Neuron (in vitro differentiated cells): ENCODE data around the gene SLC1A3.
"Not testable (repeated sequence)": the region's sequence is repeated elsewhere in the genome, so short reads cannot be mapped to it uniquely, and the experiment has no call there.

ENCODE experiments used
- H2AFZ ChIP-seq: one replicate; pipeline ENCODE4 v1.6.1; 2013; ENCODE audit warnings: low read depth, mild to moderate bottlenecking, inconsistent platforms, low read length, moderate library complexity
- H3K27me3 ChIP-seq: one replicate; pipeline ENCODE4 v1.6.1; 2013; ENCODE audit warnings: low read length; ENCODE audit not compliant: insufficient read depth
- H3K36me3 ChIP-seq: one replicate; pipeline ENCODE4 v1.6.1; 2013; ENCODE audit warnings: low read length; ENCODE audit not compliant: insufficient read depth
- H3K4me1 ChIP-seq: one replicate; pipeline ENCODE4 v1.6.1; 2013; ENCODE audit warnings: low read length; ENCODE audit not compliant: insufficient read depth
- H3K4me3 ChIP-seq: 2 replicates; pipeline ENCODE4 v1.5.1; 2013; ENCODE audit warnings: mild to moderate bottlenecking, low read length, moderate library complexity
- H3K9me3 ChIP-seq: one replicate; pipeline ENCODE4 v1.6.1; 2013; ENCODE audit warnings: low read length

The SLC1A3 gene

DNA sequence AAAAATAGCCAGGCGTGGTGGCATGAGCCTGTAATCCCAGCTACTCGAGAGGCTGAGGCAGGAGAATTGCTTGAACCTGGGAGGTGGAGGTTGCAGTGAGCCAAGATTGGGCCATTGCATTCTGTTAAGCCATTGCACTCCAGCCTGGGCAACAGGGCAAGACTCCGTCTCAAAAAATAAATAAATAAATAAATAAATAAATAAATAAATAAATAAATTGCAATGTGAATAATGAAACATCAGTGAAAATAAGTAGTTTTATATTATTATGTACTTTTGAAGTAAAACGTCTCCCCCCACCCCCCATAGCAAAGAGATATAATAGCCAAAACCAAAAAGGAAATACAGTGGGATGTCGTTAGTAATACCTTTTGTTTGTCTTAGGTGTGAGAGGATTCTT is 37.4 kb downstream of the SLC1A3 start:
- not testable (repeated sequence) for H3K36me3 ChIP-seq, H3K9me3 ChIP-seq, H3K27me3 ChIP-seq, H3K4me1 ChIP-seq, H2AFZ ChIP-seq, H3K4me3 ChIP-seq

GRCh38 chr5:36644727-36645126 is 38.3 kb downstream of the SLC1A3 start:
- Histone ChIP-seq H3K27me3 (no peaks in the 10 kb centered on the region), H3K36me3 (no peaks in the 10 kb centered on the region), H3K4me1 (no peaks in the 10 kb centered on the region), H3K4me3 (no peak overlapping the region), H2AFZ (no peak overlapping the region), H3K9me3 (no peaks in the 10 kb centered on the region)

DNA sequence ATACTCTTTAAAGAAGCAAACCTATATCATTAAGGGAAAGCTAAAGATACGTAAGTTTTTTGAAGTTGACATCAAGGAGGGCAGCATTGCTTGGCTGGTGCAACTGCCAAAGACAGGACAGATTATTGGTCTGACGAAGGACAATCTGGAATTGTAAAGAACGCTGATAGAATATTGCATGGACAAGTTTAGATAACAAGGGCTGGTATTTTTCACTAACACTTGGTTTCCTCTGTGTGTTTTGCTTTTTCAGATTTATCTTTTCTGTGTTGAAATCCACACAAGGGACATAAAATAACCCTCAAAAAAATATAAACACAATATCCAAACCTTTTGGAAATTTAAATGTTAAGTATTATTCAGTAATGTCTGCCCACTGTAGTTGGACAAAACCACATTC is 39.7 kb downstream of the SLC1A3 start:
- Histone ChIP-seq H3K36me3 (no peaks in the 10 kb centered on the region), H3K27me3 (no peaks in the 10 kb centered on the region), H3K4me3 (no peak overlapping the region), H3K4me1 (no peaks in the 10 kb centered on the region), H2AFZ (no peak overlapping the region), H3K9me3 (no peaks in the 10 kb centered on the region)

- Histone ChIP-seq H3K4me1 (no peaks in the 10 kb centered on the region), H3K36me3 (no peaks in the 10 kb centered on the region), H3K27me3 (no peaks in the 10 kb centered on the region), H3K9me3 (no peaks in the 10 kb centered on the region), H2AFZ (no peak overlapping the region), H3K4me3 (no peak overlapping the region)
Observed at GRCh38 chr5:36646507-36647023, 40.2 kb downstream of the SLC1A3 start.

GRCh38 chr5:36647046-36647445 is 40.6 kb downstream of the SLC1A3 start:
- Histone ChIP-seq H3K4me1 (peaks cover 4% of the 10 kb centered on the region), H3K9me3 (no peaks in the 10 kb centered on the region), H2AFZ (no peak overlapping the region), H3K4me3 (no peak overlapping the region), H3K27me3 (no peaks in the 10 kb centered on the region), H3K36me3 (no peaks in the 10 kb centered on the region)

DNA sequence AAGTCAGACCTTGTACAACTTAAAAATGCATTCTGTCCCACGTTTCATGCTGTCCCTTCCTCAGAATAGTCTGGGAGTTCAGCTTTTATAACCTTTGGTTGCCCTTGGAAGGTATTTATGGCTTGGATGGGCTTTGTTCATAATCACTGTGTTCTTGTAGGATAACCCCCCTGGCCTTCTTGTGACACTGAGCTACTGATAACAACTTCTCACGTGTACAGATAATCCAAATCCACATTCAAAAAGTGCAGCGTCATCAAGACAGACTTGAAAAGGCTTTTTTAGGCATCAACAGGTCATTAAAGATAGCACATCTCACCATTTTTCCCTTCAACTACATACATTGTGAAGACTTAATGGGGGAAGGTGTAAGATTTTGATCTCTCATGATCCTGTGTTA is 42.0 kb downstream of the SLC1A3 start:
- no peaks in the 10 kb centered on the region for H3K36me3 ChIP-seq
- no peak overlapping the region for H2AFZ ChIP-seq
- peaks cover 8% of the 10 kb centered on the region for H3K4me1 ChIP-seq
- H3K9me3 ChIP-seq = no peaks in the 10 kb centered on the region
- no peak overlapping the region for H3K4me3 ChIP-seq
- H3K27me3 ChIP-seq = no peaks in the 10 kb centered on the region

DNA sequence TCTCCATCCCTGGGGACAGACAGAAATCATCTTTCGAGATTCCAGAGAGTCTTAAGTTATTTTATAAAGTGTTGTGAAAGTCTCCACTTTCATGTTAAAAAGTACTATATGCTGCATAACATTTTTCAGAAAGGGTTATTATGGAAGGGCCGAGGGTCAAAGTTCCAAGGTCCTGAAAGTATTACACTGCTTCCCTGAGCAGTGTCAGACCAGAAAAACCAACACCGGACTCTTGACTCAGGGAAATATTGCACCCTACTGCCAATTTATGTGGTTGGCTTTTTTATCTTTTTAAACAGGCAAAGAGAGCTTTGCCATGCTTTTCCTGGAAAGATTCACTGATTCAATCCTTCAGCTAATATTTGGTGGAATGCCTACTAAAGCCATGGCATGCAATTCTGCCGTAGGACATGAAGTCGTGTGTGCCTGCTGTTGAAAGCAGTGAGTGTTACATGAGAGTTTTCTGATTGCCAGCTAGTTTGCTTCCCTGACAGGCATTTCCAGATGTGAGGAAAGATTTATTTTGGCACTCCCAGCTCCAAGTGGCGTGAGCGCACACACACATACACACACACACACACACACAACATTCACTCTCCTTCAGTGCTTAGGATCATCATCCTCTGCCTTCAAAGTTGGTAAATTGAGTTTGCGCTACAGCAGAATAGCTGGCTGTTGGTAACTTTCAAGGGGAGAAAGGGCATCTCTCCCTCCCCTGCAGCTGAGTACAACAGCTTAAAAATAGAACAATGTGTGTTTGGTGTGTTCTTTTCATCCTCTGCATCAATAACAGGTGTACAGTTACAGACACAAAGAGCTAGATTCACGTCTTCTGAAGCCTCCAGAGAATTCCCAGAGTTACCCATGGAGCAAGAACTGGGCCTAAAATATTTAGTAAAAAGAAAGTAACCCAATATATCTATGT is 45.6 kb downstream of the SLC1A3 start:
- Histone ChIP-seq H3K36me3 (no peaks in the 10 kb centered on the region), H3K9me3 (no peaks in the 10 kb centered on the region), H3K4me3 (no peak overlapping the region), H3K27me3 (no peaks in the 10 kb centered on the region), H2AFZ (no peak overlapping the region), H3K4me1 (peaks cover 17% of the 10 kb centered on the region)

DNA sequence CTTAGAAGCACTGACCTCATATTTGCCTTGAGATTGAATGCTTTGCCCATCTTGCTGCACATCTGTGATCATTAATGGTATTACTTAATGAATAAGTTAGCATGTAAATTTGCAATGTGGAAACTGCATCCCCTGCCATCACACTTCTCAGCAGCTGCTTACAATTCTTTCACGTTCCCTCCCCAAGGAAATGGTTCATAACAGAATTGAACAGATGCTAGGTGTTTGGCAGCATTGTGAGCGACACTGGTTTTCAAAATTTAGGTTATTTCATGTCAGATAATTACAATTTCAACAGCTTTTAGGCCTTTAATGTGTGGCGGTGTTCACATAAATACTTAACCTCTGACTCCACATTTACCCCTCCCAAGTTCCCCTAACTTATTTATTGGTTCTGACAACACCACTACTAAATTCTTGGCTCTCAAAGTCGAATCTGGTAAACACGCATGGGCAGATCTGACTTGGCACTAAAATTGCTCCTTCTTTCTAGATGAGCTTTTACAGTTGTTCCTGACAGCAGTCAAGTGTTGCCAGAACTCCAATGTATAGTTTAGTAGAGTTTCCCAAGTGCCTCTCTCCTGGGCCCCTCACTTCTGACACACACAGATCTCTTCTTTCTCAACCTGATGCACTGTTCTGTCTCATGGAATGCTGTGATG is 46.8 kb downstream of the SLC1A3 start:
- H3K4me1 ChIP-seq = peaks cover 17% of the 10 kb centered on the region
- H3K27me3 ChIP-seq = no peaks in the 10 kb centered on the region
- no peak overlapping the region for H3K4me3 ChIP-seq
- H3K9me3 ChIP-seq = no peaks in the 10 kb centered on the region
- H3K36me3 ChIP-seq = no peaks in the 10 kb centered on the region
- no peak overlapping the region for H2AFZ ChIP-seq

DNA sequence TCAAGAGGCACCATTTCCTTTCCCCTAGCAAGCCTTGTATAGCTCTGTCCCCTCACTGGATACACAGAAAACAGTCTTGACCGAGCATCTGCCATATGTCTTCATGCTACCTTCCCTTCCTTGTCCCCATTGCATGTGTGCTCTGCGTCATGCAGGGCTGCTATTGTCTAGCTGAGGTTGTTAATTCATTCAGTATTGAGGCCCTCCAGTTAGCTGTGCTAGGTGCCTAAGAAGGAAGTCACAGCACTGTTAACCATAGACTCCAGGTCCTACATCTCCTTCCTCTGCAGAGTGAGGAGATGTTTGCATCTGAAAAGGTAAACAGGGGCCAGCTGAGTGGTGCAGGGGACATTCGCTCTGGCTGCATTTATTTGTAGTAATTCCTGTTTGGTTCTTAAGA is 48.2 kb downstream of the SLC1A3 start:
- H3K27me3 ChIP-seq = no peaks in the 10 kb centered on the region
- peaks cover 17% of the 10 kb centered on the region for H3K4me1 ChIP-seq
- no peak overlapping the region for H3K4me3 ChIP-seq
- H3K9me3 ChIP-seq = no peaks in the 10 kb centered on the region
- no peak overlapping the region for H2AFZ ChIP-seq
- no peaks in the 10 kb centered on the region for H3K36me3 ChIP-seq

GRCh38 chr5:36655161-36655560 is 48.8 kb downstream of the SLC1A3 start:
- no peaks in the 10 kb centered on the region for H3K27me3 ChIP-seq
- H3K4me3 ChIP-seq = no peak overlapping the region
- no peaks in the 10 kb centered on the region for H3K9me3 ChIP-seq
- no peak overlapping the region for H2AFZ ChIP-seq
- peaks cover 17% of the 10 kb centered on the region for H3K4me1 ChIP-seq
- no peaks in the 10 kb centered on the region for H3K36me3 ChIP-seq

- H3K27me3 ChIP-seq = no peaks in the 10 kb centered on the region
- H3K9me3 ChIP-seq = no peaks in the 10 kb centered on the region
- no peaks in the 10 kb centered on the region for H3K36me3 ChIP-seq
- H2AFZ ChIP-seq = no peak overlapping the region
- H3K4me1 ChIP-seq = peaks cover 17% of the 10 kb centered on the region
- H3K4me3 ChIP-seq = no peak overlapping the region
Observed at GRCh38 chr5:36656556-36656955, 50.1 kb downstream of the SLC1A3 start.

DNA sequence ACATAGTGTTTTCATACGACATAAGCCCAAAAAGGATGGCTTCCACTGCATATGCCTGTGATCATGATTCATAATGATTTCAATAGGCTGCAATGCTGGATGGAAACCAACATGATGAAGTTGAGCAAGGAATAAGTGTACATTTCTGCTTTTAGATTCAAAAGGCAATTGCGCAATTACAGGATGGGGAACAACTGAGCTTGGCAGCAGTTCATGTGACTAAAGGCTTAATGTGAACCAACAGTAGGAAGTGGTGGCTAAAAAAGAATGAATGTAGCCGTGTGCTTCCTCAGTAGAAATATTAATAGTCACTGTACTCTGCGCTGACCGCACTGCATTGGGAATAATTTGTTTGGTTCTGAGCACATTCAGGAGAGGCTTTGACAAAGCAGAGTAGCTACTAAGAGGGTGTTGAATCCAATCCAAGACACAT is 51.2 kb downstream of the SLC1A3 start:
- peaks cover 2% of the 10 kb centered on the region for H3K36me3 ChIP-seq
- H3K4me3 ChIP-seq = no peak overlapping the region
- no peaks in the 10 kb centered on the region for H3K27me3 ChIP-seq
- peaks cover 2% of the 10 kb centered on the region for H3K9me3 ChIP-seq
- peaks cover 9% of the 10 kb centered on the region for H3K4me1 ChIP-seq
- no peak overlapping the region for H2AFZ ChIP-seq

GRCh38 chr5:36658038-36658756 is 51.8 kb downstream of the SLC1A3 start:
- H3K9me3 ChIP-seq = peaks cover 2% of the 10 kb centered on the region
- peaks cover 2% of the 10 kb centered on the region for H3K36me3 ChIP-seq
- no peaks in the 10 kb centered on the region for H3K27me3 ChIP-seq
- peaks cover 9% of the 10 kb centered on the region for H3K4me1 ChIP-seq
- no peak overlapping the region for H3K4me3 ChIP-seq
- H2AFZ ChIP-seq = no peak overlapping the region
